Activated CD4-positive, alpha-beta T cell treated with anti-CD3 and anti-CD28 coated beads, Interleukin-2, amount 50 U/mL, for 24 hours (primary cell): ENCODE results near the gene LAMA2.

Experiments used
- DNase-seq, 2 donors: peaks; one replicate each; pipeline ENCODE4 v3.0.0-alpha.2; 2020; ENCODE audit warnings: low read depth in 1 of 2, low spot score in 1 of 2

The LAMA2 gene

DNA sequence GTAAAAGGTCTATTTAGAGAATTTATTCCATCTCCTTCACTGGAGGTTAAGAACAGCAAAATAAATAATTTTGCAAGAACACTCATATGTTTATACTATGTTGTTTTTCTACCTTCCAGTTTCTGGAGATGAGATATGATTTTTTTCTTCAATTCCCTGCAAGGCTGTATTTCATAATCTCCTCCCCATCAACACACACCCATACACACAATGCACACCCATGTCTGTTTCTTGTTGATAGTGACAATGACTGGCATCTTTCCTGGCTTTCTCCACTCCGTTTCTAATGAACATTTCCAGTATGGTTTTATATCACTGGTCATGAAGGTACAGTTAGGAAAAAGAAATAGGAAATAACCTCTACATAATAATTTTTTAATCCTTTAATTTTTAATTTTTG is 624.9 kb downstream of the LAMA2 start:
- no peak for DNase-seq

DNA sequence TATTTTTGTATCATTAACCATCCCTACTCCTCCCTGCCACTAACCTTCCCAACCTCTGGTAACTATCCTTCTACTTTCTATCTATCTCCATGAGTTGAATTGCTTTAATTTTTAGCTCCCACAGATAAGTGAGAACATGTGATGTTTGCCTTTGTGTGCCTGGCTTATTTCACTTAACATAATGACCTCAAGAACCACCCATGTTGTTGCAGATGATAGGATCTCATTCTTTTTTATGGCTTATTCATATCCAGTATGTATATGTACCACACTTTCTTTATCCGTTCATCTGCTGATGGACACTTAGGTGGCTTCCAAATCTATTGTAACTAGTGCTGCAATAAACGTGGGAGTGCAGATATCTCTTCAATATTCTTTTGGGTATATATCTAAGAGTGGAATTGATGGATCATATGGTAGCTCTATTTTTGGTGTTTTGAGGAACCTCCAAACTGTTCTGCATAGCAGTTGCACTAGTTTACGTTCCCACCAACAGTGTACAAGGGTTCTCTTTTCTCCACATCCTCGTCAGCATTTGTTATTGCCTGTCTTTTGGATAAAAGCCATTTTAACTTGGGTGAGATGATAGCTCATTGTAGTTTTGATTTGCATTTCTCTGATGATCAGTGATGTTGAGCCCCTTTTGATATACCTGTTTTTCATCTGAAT is 625.7 kb downstream of the LAMA2 start:
- no peak for DNase-seq

DNA sequence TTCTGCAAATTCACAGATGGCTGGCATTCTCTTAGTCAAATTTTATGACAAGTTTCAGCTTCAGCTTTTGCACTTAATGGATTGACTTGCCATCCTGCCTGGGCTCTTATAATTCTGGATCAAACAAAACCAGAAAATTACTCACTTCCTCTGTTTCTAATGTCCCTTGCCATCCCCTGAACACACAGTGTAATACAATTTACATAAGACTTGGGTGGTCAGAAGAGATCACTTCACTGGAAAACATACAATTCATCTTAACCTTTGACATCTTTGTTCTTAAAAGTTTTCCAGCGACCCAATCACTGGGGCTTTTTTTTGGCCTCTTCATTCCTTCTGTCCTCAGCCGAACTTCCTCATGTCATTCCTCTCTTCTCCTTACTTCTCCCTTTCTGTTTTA is 628.0 kb downstream of the LAMA2 start:
- no peak for DNase-seq

DNA sequence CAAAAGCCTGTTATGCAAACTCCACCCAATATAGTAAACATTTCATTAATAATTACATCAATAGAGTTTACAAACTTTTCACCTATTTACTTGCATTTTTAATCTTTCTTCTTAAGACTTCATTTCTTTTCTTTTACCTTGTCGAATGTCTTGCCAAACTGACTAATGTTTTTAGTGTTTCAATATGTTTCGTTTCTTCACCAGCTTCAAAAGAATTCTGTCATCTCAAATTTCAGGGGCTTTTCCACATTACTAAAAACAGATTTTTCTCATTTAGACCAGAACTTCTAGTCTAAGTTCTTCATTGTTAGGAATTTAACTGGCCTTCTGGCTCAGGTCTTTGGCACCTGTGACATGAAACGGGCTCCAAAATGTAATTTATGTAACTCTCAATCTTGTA is 630.5 kb downstream of the LAMA2 start:
- no peak for DNase-seq

DNA sequence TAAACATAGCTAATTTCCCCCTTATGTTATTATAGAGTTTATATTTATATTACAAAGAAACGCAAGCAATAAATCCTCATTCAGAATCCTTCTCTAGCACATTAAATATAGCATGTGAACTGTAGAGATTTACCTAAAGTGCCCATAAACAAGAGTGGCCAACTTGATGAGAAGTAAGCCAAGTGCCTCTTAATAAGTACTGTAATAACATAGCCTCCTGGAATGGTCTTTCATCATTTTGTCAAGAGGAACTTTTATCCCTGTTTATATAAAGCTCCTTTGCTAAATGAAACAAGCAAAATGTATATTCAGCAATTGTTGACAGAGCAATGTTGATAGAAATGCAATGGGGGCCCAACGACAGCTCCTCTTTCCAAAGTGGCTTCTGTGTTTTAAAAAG is 632.1 kb downstream of the LAMA2 start:
- no peak for DNase-seq

DNA sequence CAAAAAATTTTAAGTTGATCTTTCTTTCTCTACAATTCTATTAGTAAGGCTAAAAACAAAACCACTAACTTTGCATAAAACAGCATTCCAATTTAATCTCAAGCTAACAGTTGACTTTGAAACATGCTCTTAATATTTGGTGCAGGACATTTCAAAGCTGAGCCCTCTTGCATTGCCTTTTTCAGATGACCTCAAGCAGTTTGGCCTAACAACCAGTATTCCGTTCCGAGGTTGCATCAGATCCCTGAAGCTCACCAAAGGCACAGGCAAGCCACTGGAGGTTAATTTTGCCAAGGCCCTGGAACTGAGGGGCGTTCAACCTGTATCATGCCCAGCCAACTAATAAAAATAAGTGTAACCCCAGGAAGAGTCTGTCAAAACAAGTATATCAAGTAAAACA is 633.1 kb downstream of the LAMA2 start:
- DNase-seq = no peak

DNA sequence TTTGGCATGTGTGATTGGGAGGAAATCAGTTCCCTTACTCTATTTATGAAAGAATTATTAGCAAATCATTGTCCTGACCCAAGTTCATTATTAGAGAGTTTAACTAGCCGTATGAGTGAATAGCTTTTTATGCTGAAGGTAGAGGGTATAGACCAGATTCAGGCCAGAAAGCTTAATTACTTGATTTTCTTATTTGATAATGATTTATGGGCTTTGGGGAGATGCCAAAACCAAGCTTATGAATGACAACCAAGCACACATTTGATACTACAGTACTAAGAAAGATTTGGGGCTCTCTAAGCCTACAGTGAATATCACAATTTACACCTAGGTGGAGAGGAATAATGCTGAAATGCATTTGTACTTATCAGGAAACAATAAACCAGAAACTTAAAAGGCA is 633.8 kb downstream of the LAMA2 start:
- DNase-seq = no peak

DNA sequence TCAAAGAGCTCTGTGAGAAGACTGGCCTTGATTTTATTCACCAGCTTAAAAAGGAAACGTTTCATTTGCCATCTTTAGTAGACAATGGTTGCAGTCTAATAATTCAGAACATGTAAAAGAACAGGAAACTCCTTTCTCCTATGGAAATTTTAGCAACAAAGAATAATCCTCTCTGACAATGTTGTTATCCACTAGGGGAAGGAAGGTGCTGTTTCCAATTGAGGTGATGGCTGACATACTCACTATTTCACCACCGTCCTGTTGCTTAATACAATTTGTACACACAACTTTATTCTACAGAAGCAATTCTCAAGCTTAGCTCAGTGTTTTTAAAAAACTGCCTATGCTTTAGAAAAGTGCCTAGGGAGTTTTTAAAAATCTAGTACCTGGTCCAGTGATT is 634.4 kb downstream of the LAMA2 start:
- no peak for DNase-seq

DNA sequence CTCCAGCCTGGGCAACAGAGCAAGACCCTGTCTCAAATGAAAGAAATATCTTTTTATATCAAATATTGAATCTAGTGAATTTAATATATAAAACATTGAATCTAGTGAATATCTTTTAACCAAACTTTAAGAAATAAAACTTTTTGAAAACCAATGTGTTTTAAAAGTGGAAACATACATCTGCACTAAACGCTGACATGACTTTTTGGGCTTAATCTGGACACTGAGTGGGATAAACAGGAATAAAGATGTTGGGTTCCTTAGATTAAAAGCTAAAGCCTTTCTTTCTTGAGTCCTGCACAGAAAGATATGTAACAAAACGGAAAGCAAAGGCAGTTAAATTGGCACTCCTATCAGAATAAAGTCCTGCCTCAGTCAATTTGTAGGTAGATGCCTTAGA is 636.8 kb downstream of the LAMA2 start:
- no peak for DNase-seq

DNA sequence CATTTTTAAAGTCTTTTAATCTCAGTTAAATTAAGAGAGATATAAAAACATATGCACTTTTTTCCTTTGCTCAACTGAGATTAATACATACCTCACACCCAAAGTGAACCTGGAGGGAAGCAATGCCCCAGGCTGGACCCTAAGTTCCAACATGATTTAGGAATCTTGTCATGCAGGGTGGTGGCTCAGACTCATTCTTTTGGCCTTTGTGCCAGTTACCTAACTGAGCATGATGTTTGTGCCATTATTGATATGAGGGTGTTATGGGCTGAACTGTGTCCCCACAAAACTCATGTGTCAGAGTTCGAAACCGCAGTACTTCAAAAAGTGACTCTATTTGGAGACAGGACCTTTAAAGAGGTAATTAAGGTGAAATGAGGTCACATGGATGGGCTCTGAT is 639.0 kb downstream of the LAMA2 start:
- DNase-seq = no peak

DNA sequence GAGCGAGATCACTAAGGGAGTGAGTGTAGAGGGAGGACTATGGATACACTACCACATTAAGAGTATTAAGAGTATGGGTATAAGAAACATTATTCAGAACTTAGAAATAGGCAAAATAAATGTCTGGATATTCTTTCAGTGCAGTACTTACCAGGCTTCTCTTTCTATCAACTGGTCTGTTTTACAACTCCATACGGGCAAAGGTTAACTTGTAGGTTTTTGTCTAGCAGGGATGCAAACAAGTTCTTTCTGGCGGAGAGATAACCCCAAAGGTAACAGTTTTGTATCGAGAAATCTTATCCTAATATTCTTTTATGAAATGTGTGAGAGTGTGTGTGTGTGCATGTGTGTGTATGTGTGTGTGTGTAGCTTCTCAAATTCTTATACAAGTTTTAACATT is 640.9 kb downstream of the LAMA2 start:
- DNase-seq = no peak

DNA sequence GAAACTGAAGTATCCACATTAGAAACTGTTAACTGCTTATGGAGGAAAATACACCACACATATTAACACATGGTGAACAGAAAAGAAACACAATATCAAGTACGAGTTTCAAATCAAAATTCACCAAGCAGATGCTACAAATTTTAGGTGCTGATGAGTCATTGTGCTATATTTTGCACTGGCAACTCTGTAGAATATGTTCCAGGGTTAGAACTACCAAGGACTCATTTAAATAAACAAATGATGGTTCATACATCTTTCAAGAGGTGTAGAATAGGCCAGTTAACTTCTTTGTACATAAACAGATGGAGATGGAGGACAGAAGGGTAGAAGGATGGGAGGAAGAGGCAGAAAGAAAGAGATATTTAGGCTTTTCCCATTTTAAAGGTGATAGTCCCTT is 642.1 kb downstream of the LAMA2 start:
- no peak for DNase-seq

DNA sequence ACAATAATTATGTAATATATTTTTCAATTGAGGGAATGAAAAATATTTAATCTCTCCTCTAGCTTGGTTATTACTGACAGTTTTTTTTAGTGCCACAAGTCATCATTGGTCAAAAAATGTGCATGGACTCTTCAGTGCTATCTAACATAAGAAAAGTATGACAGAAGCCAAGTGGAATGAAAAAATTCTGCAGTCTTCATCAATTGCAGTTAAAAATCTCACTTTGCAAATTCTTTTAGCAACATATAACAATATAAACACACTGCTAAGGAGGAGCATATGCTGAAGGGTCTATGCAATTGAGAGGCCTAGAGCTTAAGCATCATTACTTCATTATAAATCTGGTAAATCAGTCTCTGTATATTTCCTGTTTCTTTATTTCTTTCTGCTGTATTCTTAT is 652.0 kb downstream of the LAMA2 start:
- no peak for DNase-seq

DNA sequence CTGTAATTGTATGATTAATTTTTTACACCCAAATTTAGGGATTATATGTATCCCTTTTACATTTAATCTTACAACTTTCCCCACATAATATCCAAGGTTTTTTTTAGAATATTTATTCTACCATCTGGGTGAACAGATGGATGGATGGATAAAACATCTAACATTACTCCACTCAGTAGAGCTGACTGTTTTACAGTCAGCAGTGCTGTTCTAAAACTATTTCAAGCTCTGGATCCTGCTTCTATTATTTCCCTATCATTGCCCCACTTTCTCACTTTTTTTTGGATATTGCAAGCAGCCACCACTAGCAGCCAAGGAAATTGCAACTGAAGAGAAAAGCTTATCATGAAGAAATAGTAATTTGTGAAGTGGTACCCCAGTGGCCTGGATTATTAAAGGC is 653.3 kb downstream of the LAMA2 start:
- no peak for DNase-seq

DNA sequence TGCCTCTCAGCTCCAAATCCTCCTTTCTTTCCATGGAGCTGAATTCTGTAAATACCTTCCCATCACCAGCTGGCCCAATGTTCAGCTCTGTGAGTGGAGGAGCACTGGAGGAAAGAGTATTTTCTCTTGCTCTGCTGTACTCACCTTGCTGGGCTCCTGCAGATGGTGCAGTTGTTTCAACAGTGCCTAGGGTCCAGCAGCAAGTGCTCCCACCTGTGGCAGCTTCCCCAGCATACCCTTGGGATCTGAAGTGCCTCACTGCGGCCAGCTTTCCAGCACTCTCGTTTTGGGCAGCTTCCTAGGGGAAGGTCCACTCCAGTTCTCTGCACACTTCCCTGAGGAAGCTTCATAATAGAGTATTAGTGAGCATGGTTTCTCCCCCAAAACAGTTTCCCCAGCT is 656.1 kb downstream of the LAMA2 start:
- DNase-seq = no peak

DNA sequence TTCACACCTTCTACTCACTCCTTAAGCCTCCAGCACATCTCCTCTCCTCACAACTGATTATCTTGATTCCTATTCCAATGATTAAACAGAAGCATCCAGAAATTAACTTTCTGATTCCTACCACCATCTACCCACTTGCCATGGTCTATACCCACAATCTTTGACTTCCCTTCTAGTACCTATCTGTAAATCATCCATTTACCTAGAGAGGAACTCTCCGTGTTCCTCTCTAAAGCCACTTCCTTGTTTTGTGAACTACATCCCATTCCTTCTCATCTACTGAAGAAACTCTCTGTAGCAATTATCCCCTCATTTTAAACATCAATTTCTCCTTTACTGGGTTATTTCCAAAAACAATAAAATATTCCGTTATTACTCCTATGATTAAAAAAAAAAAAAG is 659.8 kb downstream of the LAMA2 start:
- DNase-seq = no peak

DNA sequence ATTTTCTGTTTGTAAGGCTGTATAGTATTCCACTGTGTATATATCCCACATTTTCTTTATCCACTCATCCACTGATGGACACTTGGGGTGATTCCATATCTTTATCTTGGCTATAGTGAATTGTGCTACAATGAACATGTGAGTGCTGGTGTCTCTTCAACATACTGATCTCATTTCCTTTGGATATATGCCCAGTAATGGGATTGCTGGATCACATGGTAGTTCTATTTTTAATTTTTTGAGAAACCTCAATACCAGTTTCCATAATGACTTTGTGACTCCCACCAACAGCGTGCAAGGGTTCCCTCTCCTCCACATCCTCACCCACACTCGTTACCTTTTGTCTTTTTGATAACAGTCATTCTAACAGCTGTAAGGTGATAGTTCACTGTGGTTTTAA is 661.0 kb downstream of the LAMA2 start:
- no peak for DNase-seq

DNA sequence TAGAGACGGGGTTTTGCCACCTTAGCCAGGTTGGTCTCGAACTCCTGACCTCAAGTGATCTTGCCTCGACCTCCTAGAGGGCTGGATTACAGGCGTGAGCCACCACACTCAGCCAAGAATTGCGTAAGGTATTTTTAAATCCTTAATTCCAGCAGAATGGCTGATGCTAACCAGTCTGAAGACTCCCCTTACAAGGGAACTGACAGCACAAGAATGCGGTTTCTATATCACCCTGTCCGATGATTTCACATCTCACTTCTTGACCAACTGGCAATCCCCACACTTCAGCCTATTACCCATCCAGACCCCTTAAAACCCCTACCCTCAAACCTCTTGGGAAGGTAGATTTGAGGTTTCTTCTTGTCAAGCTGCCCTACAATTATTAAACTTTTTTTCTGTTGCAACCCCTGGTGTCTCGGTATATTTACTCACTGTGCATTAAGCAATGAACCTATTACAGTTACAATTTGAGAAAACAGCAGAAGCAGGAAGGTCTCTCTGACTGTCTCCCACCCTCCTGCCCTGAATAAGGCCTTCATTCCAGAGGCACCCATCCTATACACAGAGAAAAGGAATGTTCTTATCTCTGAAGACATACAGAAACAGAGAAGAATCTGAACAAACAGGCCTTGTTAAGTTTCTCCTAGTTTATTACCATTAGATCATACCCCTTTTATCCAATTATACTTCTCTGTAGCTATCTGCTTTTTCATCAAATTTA is 662.1 kb downstream of the LAMA2 start:
- no peak for DNase-seq

DNA sequence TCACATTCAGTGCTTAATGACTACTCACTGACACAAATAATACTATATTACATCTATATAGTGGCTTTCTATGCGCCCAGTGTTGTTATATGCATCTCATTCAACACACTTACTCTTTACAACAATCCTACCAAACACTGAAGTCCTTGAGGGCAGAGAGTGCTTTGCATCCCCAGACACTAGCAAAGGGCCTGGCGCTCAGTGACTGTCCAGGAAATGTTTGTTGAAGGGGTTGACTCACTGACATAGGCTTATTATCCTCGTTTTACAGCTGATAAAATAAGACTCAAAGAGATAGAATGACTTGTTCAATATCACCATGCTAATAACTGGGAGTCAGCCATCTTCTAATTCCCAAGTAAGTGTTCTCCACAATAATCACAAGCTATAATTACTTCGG is 663.8 kb downstream of the LAMA2 start:
- no peak for DNase-seq

DNA sequence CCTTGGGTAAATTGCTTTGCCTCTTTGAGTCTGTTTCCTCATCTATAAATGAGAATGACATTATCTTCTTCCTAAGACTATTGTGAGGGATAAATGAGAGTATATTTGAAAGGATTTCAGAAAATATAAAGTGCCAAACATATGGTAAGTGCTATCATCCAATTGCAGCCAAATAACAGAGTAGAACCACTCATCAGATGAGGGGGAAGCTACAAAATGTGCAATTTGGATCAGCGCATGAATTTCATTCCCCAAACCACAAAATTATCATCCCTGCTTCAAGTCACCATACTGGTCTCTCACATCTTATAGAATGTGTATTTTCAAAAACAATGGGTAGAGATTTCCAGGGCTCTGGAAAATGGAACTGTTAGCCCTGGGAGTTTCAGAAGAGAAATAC is 668.5 kb downstream of the LAMA2 start:
- DNase-seq = no peak

DNA sequence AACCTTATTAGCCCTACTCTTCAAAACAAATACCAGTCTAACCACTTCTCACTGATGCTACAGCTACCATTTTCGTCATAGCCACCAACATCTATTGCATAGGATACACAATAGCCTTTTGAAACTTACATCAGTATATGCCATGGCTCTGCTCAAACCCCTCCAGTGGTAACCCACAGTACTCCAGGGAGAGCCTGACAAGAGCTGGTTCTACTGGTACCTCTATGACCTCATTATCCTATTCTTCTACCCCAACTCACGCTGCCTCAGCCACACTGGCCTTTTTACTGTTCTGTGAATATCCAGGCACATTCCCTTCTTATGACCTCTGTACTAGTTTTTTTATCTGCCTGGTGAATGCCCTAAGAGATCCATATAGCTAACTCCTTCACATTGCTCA is 669.5 kb downstream of the LAMA2 start:
- DNase-seq = no peak

DNA sequence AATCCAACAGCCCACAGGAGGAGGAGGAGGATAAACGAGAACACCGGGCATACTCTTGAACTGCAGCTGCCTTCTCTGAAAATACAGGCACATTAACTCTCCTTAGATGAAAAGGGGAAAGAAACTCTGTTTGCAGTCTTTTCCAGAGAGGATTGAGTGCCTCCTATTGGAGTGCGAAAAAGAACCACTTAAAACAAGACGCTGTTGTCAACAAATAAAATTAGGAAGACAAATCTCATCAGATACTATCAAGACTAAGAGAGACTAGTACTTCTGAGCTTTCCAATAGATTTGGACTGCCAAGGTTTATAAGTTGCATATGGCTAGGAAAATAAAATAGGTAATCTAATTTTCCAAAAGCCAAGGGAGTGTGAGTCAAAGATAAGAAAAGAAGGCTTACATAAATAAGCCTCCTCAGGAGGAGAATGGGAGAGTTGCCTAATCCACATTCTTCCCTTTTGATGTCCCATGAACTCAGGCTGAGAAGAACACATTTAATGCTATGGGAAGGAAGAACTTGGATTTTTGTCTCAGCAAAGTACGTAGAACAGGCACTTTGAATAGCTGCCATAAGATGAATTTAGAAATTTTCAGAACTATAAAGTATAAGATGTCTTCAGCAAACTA is 672.4 kb downstream of the LAMA2 start:
- no peak for DNase-seq

DNA sequence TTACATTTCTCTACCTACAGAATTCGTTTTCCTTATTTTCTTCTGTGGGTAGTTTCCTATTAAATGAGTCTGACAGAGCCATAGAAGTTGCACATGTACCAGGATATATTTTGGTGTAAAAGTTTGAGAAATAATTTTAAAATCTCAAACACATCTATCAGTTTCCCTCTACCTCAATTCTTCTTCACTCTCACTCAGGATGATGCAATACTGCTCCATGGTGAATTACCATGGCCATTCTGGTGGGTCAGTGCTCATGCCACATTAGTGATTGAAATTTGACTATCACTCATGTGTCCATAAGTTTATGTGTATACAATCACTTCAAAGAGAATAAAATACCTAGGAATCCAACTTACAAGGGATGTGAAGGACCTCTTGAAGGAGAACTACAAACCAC is 675.3 kb downstream of the LAMA2 start:
- DNase-seq = no peak
